IPS DF 6.9 (cell line): ENCODE measurements around the gene TAOK1.

Source experiments
- DNase-seq: peaks from one replicate; pipeline ENCODE4 v3.0.0-alpha.2; 2013; ENCODE audit warnings: low read depth, low spot score
- H3K27ac ChIP-seq: one replicate; pipeline ENCODE4 v1.5.1; 2013; ENCODE audit warnings: low read length, control low read depth
- H3K27me3 ChIP-seq: 2 replicates; pipeline ENCODE4 v1.6.1; 2013; ENCODE audit warnings: mild to moderate bottlenecking, low read length; ENCODE audit not compliant: control insufficient read depth, insufficient read depth
- H3K36me3 ChIP-seq: 2 replicates; pipeline ENCODE4 v1.6.1; 2013; ENCODE audit warnings: low read length; ENCODE audit not compliant: control insufficient read depth, insufficient read depth
- H3K4me1 ChIP-seq: 2 replicates; pipeline ENCODE4 v1.6.1; 2013; ENCODE audit warnings: low read length; ENCODE audit not compliant: control insufficient read depth, insufficient read depth
- H3K4me3 ChIP-seq: 2 replicates; pipeline ENCODE4 v1.5.1; 2013; ENCODE audit warnings: mild to moderate bottlenecking, low read length
- H3K9me3 ChIP-seq: 2 replicates; pipeline ENCODE4 v1.6.1; 2013; ENCODE audit warnings: low read length, inconsistent platforms; ENCODE audit not compliant: control insufficient read depth, insufficient read depth
- WGBS: extraction: QIAGEN DNeasy Blood & Tissue Kit; methylation state at CpG from one replicate; pipeline ENCODE4 v1.1.7; 2013; ENCODE audit warnings: mixed read lengths, missing lambda C conversion rate; ENCODE audit not compliant: insufficient read length, insufficient coverage; 5-methylcytosine and 5-hydroxymethylcytosine counted together

The TAOK1 gene

GRCh38 chr17:29560316-29560715 lies 170.2 kb downstream of the TAOK1 start:
- H3K27me3 ChIP-seq: peaks cover 1% of the 10 kb centered on the region; the same call in 1 of the 2 replicates
- WGBS: no CpG with 5 or more reads among the region's 6 CpGs
- no peak for DNase-seq
- H3K27ac ChIP-seq: no peak overlapping the region
- no peaks in the 10 kb centered on the region for H3K4me1 ChIP-seq
- no peaks in the 10 kb centered on the region for H3K36me3 ChIP-seq
- H3K4me3 ChIP-seq: no peak overlapping the region
- H3K9me3 ChIP-seq: no peaks in the 10 kb centered on the region

GRCh38 chr17:29561554-29562517 lies 171.7 kb downstream of the TAOK1 start:
- no peak for DNase-seq
- Histone ChIP-seq H3K27me3 (peaks cover 11% of the 10 kb centered on the region; the same call in 1 of the 2 replicates), H3K27ac (no peak overlapping the region), H3K4me1 (peaks cover 2% of the 10 kb centered on the region; the same call in 1 of the 2 replicates), H3K36me3 (no peaks in the 10 kb centered on the region), H3K9me3 (no peaks in the 10 kb centered on the region), H3K4me3 (no peak overlapping the region)
- no CpG with 5 or more reads among the region's 17 CpGs for WGBS

GRCh38 chr17:29562615-29563014 lies 172.5 kb downstream of the TAOK1 start:
- no peak for DNase-seq
- no CpG with 5 or more reads among the region's 18 CpGs for WGBS
- no peak overlapping the region for H3K4me3 ChIP-seq
- H3K27ac ChIP-seq: no peak overlapping the region
- peaks cover 2% of the 10 kb centered on the region; the same call in 1 of the 2 replicates for H3K4me1 ChIP-seq
- H3K9me3 ChIP-seq: no peaks in the 10 kb centered on the region
- no peaks in the 10 kb centered on the region for H3K36me3 ChIP-seq
- peaks cover 11% of the 10 kb centered on the region; the same call in 1 of the 2 replicates for H3K27me3 ChIP-seq

DNA sequence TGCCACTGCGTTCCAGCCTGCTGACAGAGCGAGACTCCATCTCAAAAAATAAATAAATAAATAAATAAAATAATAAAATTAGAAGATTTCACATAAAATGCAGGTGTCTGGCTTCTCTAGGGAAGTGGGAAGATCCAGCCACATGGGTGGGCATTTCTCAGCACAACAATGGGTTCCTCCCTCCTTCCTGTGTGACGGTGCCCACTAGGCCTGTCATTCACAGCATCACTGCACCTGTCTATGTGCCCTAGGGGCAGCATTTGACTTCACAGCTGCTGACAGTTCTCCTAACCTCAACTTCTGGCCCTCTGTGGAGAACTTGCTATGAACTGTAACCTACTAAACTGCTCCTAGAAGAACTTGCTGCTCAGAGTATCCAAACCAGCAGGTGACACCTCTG lies 173.7 kb downstream of the TAOK1 start:
- Histone ChIP-seq H3K9me3 (no peaks in the 10 kb centered on the region), H3K27me3 (peaks cover 11% of the 10 kb centered on the region; the same call in 1 of the 2 replicates), H3K27ac (no peak overlapping the region), H3K4me3 (no peak overlapping the region), H3K36me3 (no peaks in the 10 kb centered on the region), H3K4me1 (peaks cover 2% of the 10 kb centered on the region; the same call in 1 of the 2 replicates)
- no CpG with 5 or more reads among the region's 3 CpGs for WGBS
- DNase-seq: no peak

DNA sequence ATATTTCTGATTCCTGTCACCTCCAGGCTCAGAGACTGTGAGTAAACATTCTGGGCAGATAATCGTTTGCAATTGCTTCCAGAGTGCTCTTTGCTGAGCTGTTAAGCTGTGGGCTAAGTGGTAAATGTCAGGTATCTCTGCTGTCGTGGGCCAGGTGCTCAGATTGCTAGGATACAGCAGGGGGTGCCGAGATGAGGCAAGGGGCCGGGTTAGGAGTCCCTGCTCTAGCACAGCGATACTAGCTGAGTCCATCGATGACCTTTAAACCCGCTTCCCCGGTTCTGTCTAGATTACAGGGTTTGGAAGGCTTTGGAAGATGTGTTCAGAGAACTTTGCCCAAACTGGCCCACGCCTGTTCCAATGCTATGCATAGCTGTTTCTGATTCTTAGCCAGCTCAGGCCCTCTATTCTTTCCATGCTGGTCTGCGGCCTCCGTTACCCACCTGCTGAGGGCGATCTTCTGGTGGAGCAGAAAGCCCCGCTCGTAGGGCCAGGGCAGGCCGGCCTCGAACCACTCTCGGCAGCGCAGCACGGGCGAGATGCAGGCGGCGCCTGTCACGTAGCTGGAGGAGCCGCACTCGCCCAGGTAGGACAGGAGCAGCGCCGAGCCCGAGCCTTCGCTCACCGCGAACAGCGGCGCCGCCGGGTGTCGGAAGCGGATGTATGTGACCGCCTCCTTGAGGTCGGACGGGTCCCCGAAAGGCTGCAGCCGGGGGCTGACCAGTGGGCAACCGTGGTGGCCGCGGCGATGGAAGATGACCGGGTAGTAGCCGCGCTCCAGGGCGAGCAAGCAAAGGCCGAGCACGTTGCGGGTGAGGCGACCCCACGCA lies 175.7 kb downstream of the TAOK1 start:
- peak overlapping the region; percentile 42; the same call in 1 of the 2 replicates for H3K4me3 ChIP-seq
- H3K27me3 ChIP-seq: peaks cover 11% of the 10 kb centered on the region; the same call in 1 of the 2 replicates
- peaks cover 2% of the 10 kb centered on the region for H3K4me1 ChIP-seq
- WGBS: no CpG with 5 or more reads among the region's 55 CpGs
- no peak overlapping the region for H3K27ac ChIP-seq
- H3K36me3 ChIP-seq: no peaks in the 10 kb centered on the region
- H3K9me3 ChIP-seq: no peaks in the 10 kb centered on the region
- DNase-seq: no peak

GRCh38 chr17:29566473-29567303 lies 176.5 kb downstream of the TAOK1 start, which contains the start of gene ABHD15:
TSS of gene ABHD15 (minus strand) at chr17:29567037. CDS start at chr17:29566966, 71 bp downstream.
- Histone ChIP-seq H3K27ac (no peak within 1 kb of the TSS), H3K36me3 (no peaks in the 10 kb centered on the region), H3K4me3 (peak within 1 kb of the TSS; percentile 42; the same call in 1 of the 2 replicates), H3K9me3 (no peaks in the 10 kb centered on the region), H3K27me3 (peaks cover 11% of the 10 kb centered on the region; the same call in 1 of the 2 replicates), H3K4me1 (peaks cover 2% of the 10 kb centered on the region)
- no peak for DNase-seq
- no CpG with 5 or more reads among the region's 94 CpGs for WGBS

- WGBS: no CpG with 5 or more reads among the region's 27 CpGs
- peaks cover 2% of the 10 kb centered on the region for H3K4me1 ChIP-seq
Measured at GRCh38 chr17:29567304-29567553, 177.1 kb downstream of the TAOK1 start.

DNA sequence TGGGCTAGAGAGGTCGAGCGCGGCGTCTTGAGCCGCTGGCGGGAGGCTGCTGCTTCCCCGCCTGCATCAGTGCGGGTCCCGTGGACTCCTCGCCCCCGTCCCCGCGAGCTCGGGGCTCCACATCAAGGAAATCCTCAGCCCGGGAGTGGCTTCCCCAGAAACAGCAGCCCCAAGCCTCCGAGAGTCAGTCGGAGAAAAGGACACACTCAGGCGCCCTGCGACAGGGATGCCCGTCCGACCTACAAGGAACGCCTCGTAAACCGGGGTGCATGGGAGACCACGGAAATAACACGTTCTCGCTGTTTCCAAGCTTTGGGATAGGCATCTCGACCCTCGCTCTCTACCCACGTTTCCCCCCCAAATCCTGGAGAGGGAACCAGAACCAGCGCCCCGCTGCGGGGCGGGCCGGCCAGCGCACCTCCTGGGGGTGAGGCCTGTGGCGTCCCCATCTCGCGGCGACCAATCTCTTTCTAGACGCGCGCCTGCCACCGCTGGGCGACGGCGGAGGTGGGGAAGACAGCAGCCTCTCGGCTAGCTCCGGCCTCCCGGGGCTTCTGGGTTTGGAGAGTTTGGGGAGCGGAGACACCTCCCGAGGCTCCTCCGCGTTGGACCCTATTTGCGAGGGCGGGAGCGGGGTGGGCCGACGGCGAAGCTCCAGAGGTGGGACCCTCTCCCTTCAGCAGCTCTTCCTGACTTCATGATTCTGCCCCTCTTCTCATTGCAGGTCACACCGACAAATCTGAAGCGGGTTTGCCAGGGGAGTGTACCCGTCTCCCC lies 177.6 kb downstream of the TAOK1 start:
- no peak overlapping the region for H3K27ac ChIP-seq
- H3K9me3 ChIP-seq: no peaks in the 10 kb centered on the region
- no CpG with 5 or more reads among the region's 63 CpGs for WGBS
- H3K27me3 ChIP-seq: peaks cover 11% of the 10 kb centered on the region; the same call in 1 of the 2 replicates
- no peaks in the 10 kb centered on the region for H3K36me3 ChIP-seq
- no peak for DNase-seq
- peak overlapping the region; percentile 42; the same call in 1 of the 2 replicates for H3K4me3 ChIP-seq
- H3K4me1 ChIP-seq: peaks cover 2% of the 10 kb centered on the region

More at GRCh38 chr17:29567304-29567553, 177.1 kb downstream of the TAOK1 start:
- DNase-seq: no peak
- Histone ChIP-seq H3K4me3 (peak overlapping the region; percentile 42; the same call in 1 of the 2 replicates), H3K27me3 (peaks cover 11% of the 10 kb centered on the region; the same call in 1 of the 2 replicates), H3K9me3 (no peaks in the 10 kb centered on the region), H3K27ac (no peak overlapping the region), H3K36me3 (no peaks in the 10 kb centered on the region)
